ENCODE data around the gene AGAP6.
"Not testable (repeated sequence)": the region's sequence is repeated elsewhere in the genome, so short reads cannot be mapped to it uniquely, and the experiment has no call there.

Gene AGAP6

DNA sequence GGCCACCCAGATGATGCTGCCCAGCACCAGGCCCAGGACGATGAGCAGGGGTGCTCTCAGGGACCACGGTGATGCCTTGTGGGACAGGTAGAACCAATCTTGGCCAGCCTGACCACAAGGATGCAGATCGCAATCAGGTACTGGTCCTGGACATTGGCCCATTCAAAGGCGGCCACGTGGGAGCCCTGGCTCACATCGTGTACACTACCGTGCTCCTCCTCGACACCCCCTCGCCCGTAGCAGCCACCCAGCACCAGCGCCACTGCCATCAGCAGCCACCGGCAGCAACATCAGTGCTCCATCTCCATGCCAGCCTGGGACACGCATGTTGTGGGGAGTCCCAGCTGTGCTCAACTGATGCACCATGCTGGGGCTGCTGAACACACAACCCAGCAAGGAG lies 39.0 kb downstream of the AGAP6 start:
- Histone ChIP-seq H3K4me3 (no peak overlapping the region), H3K9ac (no peak overlapping the region), H3K4me2 (no peak overlapping the region), H3K36me3 (no peaks in the 10 kb centered on the region), H3K4me1 (no peaks in the 10 kb centered on the region), H4K20me1 (no peaks in the 10 kb centered on the region), H3K9me3 (replicated peaks in 1 of 11) (no peaks in the 10 kb centered on the region), H3K27me3 (no peaks in the 10 kb centered on the region), H3K27ac (no peak overlapping the region)
- TF ChIP-seq Cebpa-rat (IDR thresholded peaks at IDR 0.05), result no peak

DNA sequence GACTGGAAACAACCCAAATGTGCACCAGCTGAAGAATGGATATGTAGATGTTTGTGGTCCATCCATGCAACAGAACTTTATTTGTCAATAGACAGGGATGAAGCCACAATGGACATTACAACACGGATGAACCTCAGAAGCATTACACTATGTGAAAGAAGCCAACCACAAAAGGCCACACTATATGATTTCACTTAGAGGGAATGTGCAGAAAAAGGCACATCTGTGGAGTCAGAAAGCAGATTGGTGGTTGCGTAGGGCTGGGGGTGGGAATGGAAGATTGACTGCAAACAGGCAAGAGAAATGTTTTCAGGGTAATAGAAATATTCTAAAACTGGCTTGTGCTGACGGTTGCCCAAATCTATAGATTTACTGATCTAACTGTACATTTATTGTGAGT lies 45.3 kb downstream of the AGAP6 start:
- no peaks in the 10 kb centered on the region for H3K9me3 ChIP-seq (replicated peaks in 1 of 11)
- H3K4me3 ChIP-seq, result no peak overlapping the region
- no peak overlapping the region for H3K9ac ChIP-seq
- no peak for TF ChIP-seq Cebpa-rat (IDR thresholded peaks at IDR 0.05)
- H3K36me3 ChIP-seq, result no peaks in the 10 kb centered on the region
- H3K27ac ChIP-seq, result no peak overlapping the region
- H3K4me1 ChIP-seq, result no peaks in the 10 kb centered on the region
- no peaks in the 10 kb centered on the region for H4K20me1 ChIP-seq
- no peak overlapping the region for H3K4me2 ChIP-seq
- H3K27me3 ChIP-seq, result no peaks in the 10 kb centered on the region

DNA sequence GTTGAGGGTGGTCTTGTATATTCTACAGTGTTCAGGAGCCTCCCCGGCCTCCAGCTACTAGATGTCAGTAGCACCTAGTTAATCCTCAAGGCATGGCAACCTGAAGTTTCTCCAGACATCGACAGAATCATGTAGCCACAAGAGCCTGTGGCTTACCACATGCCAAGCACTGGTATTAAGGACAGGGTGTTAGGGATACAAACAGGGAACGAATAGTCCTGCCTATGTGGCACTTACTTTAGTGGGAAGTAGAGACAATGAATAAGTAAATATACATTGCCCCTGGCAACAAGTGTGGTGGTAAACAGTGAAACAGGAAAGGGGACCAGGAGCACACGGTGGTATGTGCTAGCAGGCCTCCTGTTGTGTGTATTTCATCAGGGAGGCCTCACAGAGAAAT lies 47.1 kb downstream of the AGAP6 start:
- not testable (repeated sequence) for H3K4me2 ChIP-seq; H3K27me3 ChIP-seq; H3K4me3 ChIP-seq; H3K9ac ChIP-seq; H4K20me1 ChIP-seq; H3K9me3 ChIP-seq (replicated peaks in 1 of 11); H3K36me3 ChIP-seq; H3K27ac ChIP-seq; H3K4me1 ChIP-seq

DNA sequence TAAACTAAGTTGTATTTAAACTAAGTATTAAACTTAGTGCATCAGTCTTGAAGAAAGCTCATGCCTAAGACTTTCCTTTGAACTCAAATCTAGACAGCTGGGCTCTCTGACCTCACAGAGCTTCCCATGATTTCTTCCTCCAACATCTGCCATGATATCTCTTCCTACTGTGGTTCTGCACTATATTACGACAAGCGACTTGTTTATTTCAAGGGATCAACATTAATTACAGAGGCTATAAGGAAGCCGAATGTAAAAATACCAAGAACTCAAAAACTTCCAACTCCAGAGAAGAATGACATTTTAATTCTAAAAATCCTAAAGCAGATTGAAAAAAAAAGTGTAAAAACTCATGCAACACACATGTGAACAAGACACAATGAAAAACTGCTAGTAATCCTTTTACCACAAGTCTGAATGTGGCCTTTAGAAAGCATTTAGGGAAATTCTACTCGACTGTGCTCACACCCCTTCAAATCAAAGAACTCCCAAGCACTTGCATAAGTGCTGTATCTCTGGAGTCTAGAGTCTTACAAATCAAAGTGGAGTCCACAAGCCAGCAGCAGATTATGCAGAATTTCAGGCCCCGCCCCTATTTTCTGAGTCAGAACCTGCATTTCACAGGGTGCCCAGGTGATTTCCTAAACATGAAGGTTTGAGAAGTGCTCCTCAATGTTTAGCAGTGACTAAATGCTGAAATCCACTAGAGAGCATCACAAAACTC lies 56.9 kb downstream of the AGAP6 start:
- Histone ChIP-seq H3K36me3 (no peaks in the 10 kb centered on the region), H3K4me3 (no peak overlapping the region), H3K27ac (no peak overlapping the region), H3K27me3 (no peaks in the 10 kb centered on the region), H3K4me1 (no peaks in the 10 kb centered on the region), H3K4me2 (no peak overlapping the region), H3K9ac (no peak overlapping the region), H3K9me3 (replicated peaks in 1 of 11) (no peaks in the 10 kb centered on the region), H4K20me1 (no peaks in the 10 kb centered on the region)
- no peak for TF ChIP-seq Cebpa-rat (IDR thresholded peaks at IDR 0.05)

DNA sequence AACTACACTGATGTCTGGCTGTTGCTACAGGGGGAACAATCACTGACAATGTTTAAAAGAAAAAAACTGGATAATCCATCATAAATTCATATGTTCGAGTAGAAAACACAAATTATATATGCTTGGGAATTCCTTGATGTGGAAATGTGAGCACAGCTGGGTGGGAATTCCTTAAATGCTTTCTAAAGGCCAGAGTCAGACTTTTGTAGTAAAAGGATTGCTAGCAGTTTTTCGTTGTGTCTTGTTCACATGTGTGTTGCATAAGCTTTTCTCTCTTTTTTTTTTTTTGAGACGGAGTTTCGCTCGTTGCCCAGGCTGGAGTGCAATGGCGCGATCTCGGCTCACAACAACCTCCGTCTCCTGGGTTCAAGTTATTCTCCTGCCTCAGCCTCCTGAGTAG lies 58.3 kb downstream of the AGAP6 start:
- not testable (repeated sequence) for H3K36me3 ChIP-seq; H3K4me3 ChIP-seq; H3K27me3 ChIP-seq; H3K9ac ChIP-seq; H3K4me1 ChIP-seq; H3K27ac ChIP-seq; H4K20me1 ChIP-seq; H3K9me3 ChIP-seq (replicated peaks in 1 of 11); H3K4me2 ChIP-seq

DNA sequence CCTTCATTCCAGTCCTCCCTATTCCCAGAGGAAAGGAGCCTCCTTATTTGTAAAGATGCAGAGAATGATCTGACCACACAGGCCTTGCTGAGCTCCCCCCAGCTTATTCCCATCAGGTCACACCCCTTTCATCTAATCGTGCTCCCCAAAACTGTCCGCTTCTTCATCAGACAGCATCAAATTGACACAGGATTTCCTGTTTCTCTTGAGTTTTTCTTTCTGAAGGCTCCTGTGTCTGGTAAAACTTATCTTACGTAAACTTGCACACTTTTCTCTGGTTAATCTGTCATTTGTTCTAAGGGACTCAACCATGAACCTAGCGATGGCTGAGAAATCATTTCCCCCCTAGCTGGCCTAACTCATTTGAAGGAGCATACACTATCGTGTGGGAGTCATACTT lies 59.4 kb downstream of the AGAP6 start:
- not testable (repeated sequence) for H3K4me2 ChIP-seq; H3K36me3 ChIP-seq; H3K9ac ChIP-seq; H3K4me3 ChIP-seq; H3K4me1 ChIP-seq; H4K20me1 ChIP-seq; H3K9me3 ChIP-seq (replicated peaks in 1 of 11); H3K27ac ChIP-seq; H3K27me3 ChIP-seq

DNA sequence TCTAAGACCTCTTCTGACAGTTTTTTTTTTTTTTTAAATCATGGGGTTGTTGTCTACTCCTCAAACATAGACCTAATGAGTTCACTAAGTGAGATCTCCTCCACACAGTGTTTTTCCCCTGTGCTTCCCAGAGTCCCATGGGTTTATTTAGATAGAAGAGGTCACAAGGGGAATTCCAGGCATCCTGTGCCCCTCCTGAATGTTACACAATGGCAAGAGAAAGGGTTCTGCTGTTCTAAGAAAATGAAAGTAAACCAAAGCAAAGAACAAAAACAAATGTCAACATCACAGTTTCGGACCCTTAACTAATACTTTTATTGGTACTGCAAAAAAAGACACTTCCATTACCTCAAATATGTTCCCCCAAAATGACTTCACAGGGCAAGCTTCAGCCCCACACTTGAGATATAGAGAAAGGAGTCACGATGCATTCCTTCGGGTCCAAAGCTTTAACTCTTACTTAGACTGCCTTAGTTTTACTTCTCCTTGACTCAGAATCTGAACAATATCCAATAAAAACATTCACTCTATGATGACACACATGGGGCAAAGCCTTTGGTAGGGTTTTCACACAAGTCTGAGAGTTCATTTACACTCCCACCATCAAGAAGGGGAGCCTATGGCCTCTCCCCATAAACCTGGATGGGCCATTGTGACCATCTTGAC lies 63.9 kb downstream of the AGAP6 start:
- not testable (repeated sequence) for H3K4me3 ChIP-seq; H3K27me3 ChIP-seq; H3K36me3 ChIP-seq; H3K9me3 ChIP-seq (replicated peaks in 1 of 11); H3K4me1 ChIP-seq; H3K9ac ChIP-seq; H4K20me1 ChIP-seq
- H3K27ac ChIP-seq, result peak overlapping the region in 1 of 11 experiments; percentile 18; a peak in 2 of 22 replicates
- peak overlapping the region in 1 of 11 experiments; percentile 32; a peak in 2 of 22 replicates for H3K4me2 ChIP-seq

DNA sequence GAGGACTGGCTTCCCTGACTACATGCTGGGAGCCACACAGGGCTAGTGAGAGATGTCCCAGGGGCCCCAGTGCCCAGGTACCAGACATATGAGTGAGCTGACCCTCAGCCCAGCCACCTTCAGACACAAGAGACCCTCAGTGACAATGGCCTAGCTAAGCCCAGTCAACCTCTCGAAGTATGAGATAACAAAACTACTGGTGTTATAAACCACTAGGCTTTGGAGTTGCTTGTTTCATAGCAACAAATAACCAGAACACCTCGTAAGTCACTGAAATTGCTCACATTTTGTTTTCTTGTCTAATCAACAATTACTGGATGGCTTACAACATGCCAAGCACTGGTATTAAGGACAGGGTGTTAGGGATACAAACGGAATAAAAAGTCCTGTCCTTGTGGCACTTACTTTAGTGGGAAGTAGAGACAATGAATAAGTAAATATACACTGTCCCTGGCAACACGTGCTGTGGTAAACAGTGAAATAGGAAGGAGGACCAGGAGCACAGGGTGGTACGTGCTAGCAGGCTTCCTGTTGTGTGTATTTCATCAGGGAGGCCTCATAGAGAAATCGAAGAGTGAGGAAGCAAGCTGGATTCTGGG lies 64.7 kb downstream of the AGAP6 start:
- peak overlapping the region in 1 of 11 experiments; percentile 18; a peak in 2 of 22 replicates for H3K27ac ChIP-seq
- not testable (repeated sequence) for H3K36me3 ChIP-seq

DNA sequence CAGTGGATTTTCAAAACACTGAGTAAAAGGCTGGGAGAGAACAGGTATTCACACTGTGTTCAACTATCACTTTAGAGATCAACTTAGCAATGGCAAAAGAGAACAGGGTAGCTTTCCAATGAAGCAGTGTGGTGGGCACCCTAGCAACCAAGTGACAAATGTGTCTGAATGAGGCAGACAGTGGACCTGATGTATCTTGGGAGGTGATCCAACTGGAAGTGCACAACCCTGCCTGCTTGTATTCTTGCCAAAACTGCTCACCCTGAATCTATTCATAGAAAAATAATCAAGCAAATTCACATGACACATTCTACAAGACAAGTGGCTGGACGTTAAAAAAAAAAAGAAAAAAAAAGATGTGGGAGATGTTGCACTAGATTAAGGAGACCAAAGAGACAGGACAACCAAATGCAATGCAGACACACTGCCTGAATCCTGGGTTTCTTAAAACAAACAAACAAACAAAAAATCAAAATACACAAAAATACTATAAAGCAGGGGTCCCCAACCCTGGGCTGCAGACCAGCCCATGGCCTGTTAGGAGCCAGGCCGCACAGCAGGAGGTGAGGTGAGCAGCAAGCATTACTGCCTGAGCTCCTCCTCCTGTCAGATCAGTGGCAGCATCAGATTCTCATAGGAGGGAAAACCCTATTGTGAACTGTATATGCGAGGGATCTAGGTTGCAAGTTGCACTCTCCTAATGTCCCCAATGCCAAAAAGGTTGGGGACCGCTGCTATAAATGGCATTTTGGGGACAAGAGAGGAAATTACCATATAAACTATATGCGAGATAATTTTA lies 67.5 kb downstream of the AGAP6 start:
- not testable (repeated sequence) for H3K4me2 ChIP-seq; H4K20me1 ChIP-seq; H3K27me3 ChIP-seq; H3K4me1 ChIP-seq; H3K9ac ChIP-seq; H3K4me3 ChIP-seq; H3K27ac ChIP-seq; H3K36me3 ChIP-seq; H3K9me3 ChIP-seq (replicated peaks in 1 of 11)

More for the DNA sequence above, 64.7 kb downstream of the AGAP6 start:
- H3K9ac ChIP-seq; H3K9me3 ChIP-seq (replicated peaks in 1 of 11); H4K20me1 ChIP-seq; H3K27me3 ChIP-seq; H3K4me2 ChIP-seq; H3K4me1 ChIP-seq; H3K4me3 ChIP-seq: not testable (repeated sequence)

DNA sequence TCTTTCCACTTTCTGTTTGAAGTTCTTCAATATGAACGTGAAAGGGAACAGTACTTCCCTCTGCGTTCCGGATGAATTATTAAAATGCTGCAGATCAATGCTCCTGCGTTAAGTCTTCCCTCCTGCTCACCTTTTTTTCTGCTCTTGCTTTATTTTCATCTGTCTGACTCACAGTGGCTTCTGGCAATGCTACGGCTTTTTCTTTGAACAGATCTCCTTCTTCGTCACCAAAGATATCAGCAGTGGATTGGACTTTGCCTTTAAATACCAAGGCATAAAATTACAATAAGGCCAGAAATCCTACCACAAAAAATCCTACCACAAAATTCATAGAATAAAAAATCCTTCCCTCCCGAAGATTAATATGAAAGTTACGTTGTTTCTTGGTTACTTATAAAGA lies 68.4 kb downstream of the AGAP6 start:
- not testable (repeated sequence) for H3K27me3 ChIP-seq; H3K9me3 ChIP-seq (replicated peaks in 1 of 11); H4K20me1 ChIP-seq; H3K27ac ChIP-seq; H3K4me2 ChIP-seq; H3K36me3 ChIP-seq; H3K9ac ChIP-seq; H3K4me1 ChIP-seq; H3K4me3 ChIP-seq

DNA sequence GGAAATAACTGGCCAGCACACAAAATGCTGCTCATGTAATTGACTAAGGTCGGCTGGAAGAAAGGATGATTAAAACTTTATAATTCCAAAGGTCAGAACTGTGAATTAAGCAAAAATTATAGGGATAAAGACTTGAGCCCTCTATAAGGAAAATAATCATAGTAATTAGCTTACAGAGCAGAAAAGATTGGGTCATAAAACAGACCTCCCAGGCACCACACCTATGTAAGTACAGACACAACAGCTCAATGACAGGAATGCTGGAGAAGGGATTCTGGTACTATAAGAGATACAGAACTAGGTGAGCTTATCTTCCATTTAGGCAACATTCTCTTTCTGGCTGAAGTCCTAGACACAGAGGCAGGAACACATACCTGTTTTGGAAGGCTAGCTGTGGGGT lies 70.5 kb downstream of the AGAP6 start:
- not testable (repeated sequence) for H3K9ac ChIP-seq; H3K36me3 ChIP-seq; H3K27me3 ChIP-seq; H3K27ac ChIP-seq; H3K9me3 ChIP-seq (replicated peaks in 1 of 11); H3K4me1 ChIP-seq; H3K4me2 ChIP-seq; H3K4me3 ChIP-seq; H4K20me1 ChIP-seq

DNA sequence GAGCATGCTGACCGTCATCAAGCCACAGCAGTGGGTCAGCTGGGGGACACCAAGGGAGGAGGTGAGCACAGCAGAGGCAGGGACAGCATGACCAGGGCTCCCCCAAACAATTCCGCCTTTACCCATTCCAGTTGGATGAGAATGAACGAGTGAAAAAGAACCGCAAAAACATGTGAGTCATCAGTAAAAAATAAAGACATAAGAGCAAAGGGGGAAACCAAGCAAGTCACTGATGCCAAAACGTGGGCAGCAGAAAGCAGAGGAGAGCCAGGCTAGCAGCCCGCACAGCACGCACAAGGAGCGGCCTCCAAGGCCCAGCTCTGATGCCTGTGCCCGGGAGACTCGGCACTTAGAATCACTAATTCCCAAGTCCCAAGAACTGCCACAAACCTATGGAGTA lies 71.7 kb downstream of the AGAP6 start:
- H3K27ac ChIP-seq; H3K4me2 ChIP-seq; H3K9me3 ChIP-seq (replicated peaks in 1 of 11); H4K20me1 ChIP-seq; H3K4me3 ChIP-seq; H3K4me1 ChIP-seq; H3K27me3 ChIP-seq; H3K36me3 ChIP-seq; H3K9ac ChIP-seq: not testable (repeated sequence)
